ENCODE data around the gene CAGE1.
"Not testable (repeated sequence)": the region's sequence is repeated elsewhere in the genome, so short reads cannot be mapped to it uniquely, and the experiment has no call there.

The CAGE1 gene

DNA sequence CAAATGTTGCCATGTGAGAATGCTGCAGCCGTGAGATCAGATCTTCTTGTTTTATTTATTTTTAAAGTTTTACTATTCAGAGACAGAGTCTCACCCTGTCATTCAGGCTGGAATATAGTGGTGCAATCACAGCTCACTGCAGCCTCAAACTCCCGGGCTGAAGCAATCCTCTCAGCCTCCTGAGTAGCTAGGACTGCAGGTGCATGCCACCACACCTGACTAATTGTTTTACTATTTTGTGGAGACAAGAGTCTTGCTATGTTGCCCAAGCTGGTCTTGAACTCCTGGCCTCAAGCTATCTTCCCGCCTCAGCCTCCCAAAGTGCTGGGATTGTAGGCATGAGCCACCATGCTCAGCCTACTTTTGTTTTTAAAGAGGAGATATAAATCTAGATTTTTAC, 54.0 kb downstream of the CAGE1 start:
- no peak for DNase-seq

DNA sequence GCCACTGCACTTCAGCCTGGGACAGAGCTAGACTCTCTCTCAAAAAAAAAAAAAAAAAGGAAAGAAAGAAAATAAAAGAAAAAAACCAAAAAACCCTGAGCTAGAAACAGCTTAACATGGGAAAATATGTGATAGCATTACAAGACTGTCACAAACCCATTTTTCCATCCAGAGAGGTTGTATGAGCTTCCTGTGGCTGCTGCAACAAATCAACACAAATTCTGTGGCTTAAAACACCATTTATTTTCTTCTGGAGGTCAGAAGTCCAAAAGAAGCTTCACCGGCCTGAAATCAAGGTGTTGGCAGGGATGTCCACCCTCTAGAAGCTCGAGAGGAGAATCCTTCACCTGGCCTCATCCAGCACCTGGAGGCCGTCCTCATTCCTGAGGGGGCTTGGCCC, 54.9 kb downstream of the CAGE1 start:
- no peak for DNase-seq

DNA sequence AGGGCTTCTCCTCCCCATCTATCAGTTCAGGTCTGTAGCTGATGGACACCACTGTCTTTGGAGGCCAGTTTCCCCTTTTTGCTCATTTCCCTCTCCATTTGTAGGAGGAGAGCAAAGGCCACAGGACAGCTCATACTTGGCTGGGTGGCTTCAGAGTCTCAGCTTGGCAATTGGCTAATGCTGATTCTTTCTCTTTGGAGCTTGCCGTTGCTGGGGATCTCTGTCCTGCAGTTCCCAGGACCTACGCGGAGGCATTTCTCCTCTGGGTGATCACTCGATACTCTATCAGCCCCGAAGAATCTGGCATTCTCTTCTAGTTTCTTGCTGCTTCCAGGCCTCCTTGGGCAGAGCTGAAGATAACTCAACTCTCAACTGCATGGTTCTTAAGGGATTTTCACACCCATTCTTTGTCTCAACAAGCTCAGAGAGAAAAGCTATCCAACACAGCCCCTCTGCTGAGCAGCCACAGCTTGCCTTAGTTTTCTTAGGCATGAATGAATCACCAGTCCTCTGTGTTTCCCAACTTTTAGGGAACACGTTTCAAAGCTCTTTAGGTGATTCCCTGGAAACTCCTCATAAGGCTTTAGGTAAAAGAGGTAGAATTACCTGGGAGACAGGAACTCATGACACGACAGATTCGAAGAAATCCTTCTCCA, 57.3 kb downstream of the CAGE1 start:
- DNase-seq, result no peak

DNA sequence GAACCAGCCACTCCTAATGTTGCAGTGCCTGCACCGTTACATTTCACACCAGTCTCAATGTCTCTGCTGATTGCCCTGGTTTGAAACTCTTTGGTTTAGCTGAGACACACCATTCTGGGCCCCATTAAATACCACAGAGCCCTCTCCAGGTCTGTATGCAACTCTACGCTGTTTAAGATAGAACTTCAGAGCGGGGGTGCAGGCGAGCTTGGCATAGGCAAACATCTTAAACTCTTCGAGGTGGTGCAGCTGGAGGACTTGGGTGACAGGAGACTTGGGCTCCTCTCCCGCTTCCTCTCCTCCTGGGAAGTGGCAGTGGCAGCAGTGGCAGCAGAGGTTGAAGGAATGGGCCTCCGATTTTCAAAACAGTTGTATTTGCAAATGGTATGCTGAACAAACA, 58.1 kb downstream of the CAGE1 start:
- no peak for DNase-seq

DNA sequence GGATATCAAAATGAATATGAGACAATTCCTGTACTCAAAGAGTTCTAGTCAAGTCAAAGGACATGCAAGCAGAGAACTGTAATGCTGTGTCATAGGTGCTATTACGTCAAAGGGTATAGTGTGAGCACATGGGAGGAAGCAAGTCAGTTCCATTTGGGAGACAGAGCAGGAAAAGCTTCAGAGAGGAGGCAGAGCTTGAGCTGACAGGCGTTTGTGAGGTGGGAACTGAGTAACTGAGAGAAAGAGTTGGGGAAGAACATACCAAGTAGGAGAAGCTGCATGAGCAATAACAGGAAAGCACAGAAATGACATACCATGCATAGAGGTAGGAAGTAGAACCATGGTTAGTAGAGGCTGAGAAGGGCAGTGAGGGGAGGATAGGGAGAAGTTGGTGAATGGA, 61.3 kb downstream of the CAGE1 start:
- no peak for DNase-seq

DNA sequence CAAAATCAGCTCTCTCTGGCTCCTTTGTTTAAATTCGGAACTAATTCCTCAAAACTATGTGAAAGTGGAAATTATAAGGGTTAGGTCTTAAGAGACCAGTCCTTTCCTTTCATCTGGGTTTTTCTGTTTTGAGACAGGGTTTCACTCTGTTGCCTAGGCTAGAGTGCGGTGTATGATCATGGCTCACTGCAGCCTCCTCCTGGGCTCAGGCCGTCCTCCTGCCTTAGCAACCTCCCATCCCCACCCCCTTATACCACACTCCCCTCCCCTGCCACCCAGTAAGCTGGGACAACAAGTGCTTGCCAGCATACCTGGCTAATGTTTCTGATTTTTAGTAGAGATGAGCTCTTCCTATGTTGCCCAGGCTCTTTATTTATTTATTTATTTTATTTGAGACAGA, 63.8 kb downstream of the CAGE1 start:
- DNase-seq, result no peak

DNA sequence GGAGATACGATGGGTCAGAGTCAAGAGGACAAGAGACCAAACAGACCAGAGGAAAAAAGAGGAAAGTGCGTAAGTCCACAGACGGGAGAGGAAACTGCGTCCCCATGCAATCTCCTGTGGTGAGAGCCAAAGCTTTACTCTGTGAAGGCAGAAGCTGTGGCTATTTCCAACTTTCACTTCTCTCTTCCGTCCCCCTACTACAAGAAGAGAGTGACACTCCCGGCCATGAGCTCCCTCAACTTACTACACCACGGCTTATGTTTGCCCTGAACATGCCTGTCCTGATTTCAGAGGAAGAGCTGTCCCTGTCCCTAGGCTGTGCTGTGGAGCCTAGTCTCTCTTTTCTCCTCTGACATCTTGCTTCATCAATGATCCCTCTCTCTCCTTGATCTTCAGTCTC, 65.0 kb downstream of the CAGE1 start:
- no peak for DNase-seq

DNA sequence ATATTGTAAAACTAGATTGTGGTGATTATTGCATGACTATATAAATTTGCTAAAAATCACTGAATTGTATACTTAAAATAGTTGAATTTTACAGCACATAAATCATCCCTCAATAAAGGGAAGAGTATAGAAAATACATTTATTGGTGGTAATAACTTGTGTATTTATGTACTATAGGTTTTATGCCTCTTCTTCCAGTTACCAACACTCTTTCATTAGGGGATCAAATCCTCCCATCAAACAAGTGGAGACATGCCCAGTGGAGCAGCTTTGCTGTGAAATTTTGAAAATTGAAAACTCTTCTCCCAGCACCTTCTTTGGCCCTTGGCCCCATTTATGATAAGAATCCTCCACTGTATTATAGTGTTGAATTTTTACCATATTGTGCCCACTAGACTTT, 66.5 kb downstream of the CAGE1 start:
- no peak for DNase-seq

DNA sequence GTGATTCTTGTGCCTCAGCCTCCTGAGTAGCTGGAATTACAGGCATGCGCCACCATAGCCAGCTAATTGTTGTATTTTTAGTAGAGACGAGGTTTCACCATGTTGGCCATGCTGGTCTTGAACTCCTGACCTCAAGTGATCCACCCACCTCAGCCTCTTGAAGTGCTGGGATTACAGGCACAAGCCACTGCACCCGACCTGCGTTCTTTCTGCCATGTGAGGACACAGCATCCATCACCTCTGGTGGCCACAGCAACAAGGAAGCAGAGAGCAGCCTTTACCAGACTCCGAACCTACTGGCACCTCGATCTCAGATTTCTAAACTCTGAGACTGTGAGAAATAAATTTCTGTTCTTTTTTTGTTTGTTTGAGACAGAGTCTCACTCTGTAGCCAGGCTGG, 67.7 kb downstream of the CAGE1 start:
- not testable (repeated sequence) for DNase-seq

DNA sequence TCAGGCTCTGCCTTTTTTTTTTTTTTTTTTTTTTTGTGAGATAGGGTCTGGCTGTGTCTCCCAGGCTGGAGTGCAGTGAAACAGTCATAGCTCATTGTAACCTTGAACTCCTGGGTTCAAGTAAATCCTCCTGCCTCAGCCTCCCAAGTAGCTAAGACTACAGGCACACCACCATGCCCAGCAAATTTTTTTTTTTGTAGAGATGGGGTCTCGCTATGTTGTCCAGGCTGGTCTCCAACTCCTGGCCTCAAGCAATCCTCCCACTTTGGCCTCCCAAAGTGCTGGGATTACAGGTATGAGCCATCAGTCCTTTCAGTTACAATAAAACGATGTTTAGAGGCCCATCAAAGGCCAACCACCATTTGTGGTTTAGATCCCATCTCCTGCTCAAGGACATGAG, 70.1 kb downstream of the CAGE1 start:
- DNase-seq, result not testable (repeated sequence)

DNA sequence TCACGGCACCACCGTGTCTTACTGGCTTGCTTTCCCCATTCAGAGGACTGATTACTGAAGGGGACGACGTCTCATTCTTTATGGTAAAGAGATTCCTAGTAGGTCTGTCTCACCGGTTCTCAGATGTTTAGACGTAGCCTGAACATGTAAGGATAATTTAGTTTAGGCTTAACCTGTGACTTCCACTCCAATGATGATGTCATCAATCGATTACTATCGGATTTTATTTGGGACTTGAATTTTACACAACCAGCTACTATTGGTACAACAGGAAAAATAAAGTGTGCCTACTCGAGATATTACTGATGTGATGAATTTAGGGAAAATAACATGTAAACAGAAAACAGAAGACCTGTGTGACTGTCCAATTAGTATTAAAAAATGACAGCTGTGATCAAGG, 72.0 kb downstream of the CAGE1 start:
- no peak for DNase-seq

DNA sequence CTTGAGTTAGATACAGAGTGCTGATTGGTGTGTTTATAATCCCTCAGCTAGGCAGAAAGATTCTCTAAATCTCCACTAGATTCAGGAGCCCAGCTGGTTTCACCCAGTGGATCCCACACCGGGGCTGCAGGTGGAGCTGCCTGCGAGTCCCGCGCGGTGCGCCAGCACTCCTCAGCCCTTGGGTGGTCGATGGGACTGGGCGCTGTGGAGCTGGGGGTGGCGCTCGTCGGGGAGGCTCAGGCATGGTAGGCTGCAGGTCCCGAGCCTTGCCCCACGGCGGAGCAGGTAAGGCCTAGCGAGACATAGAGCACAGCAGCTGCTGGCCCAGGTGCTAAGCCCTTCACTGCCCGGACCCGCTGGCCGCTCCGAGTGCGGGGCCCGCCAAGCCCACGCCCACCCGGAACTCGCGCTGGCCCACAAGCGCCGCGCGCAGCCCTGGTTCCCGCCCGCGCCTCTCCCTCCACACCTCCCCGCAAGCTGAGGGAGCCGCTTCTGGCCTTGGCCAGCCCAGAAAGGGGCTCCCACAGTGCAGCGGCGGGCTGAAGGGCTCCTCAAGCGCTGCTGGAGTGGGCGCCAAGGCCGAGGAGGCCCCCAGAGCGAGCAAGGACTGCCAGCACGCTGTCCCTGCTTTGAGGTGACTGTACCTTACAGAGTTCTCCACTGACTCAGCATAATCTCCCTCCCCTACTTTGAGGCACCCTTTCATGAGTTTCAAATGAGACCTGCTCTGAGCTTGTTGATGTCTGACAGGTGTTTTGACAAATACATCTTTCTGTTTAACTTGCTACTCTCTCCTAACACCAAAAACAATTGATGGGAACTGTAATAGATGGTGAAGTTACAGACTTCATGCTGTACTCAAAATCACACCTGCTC, 72.6 kb downstream of the CAGE1 start:
- no peak for DNase-seq

DNA sequence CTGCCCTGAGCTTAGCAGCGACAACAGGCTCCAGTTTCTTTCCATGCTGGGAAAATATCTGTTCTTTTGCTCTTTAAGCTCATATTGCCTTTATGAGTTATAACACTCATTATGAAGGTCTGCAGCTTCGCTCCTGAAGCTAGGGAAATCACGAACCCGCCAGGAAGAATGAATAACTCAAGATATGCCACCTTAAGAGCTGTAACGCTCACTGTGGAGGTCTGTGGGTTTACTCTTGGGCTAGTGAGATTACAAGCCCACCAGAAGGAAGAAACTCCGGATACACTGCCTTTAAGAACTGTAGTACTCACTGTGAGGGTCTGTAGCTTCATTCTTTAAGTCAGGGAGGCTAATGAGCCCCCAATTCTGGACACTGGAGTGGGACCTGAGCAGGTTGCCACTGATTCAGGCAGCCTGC, 73.6 kb downstream of the CAGE1 start:
- no peak for DNase-seq

DNA sequence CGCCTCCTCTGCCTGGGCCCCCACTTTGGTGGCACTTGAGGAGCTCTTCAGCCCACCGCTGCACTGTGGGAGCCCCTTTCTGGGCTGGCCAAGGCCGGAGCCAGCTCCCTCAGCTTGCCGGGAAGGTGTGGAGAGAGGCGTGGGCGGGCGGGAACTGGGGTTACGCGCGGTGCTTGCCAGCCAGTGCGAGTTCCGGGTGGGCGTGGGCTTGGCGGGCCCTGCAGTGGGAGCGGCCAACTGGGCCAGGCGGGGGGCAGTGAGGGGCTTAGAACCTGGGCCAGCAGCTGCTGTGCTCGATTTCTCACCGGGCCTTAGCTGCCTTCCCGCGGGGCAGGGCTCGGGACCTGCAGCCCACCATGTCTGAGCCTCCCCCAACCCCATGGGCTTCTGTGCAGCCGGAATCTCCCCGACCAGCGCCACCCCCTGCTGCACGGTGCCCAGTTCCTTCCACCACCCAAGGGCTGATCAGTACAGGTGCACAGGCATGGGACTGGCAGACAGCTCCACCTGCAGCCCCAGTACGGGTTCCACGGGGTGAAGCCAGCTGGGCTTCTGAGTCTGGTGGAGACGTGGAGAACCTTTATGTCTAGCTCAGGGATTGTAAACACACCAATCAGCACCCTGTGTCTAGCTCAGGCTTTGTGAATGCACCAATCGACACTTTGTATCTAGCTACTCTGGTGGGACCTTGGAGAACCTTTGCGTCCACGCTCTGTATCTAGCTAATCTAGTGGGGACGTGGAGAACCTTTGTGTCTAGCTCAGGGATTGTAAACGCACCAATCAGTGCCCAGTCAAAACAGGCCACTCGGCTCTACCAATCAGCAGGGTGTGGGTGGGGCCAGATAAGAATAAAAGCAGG, 74.2 kb downstream of the CAGE1 start:
- not testable (repeated sequence) for DNase-seq

DNA sequence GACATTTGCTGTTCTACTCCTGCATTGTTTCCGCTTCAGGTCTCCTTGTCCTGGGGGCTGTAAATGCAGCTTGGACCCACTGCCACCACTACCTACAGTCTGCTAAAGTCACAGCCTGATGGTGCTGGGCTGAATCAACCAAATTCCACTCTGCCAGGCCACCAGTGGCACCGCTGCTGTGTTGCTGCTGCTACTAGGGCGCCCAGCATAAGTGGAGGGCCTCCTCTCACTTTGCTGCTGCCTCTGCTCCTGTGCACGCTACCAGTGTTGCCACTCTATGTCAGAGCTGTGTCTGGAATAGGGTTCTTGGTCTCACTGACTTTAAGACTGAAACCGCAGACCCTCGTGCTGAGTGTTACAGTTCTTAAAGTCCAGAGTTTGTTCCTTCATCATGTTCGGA, 75.1 kb downstream of the CAGE1 start:
- no peak for DNase-seq

DNA sequence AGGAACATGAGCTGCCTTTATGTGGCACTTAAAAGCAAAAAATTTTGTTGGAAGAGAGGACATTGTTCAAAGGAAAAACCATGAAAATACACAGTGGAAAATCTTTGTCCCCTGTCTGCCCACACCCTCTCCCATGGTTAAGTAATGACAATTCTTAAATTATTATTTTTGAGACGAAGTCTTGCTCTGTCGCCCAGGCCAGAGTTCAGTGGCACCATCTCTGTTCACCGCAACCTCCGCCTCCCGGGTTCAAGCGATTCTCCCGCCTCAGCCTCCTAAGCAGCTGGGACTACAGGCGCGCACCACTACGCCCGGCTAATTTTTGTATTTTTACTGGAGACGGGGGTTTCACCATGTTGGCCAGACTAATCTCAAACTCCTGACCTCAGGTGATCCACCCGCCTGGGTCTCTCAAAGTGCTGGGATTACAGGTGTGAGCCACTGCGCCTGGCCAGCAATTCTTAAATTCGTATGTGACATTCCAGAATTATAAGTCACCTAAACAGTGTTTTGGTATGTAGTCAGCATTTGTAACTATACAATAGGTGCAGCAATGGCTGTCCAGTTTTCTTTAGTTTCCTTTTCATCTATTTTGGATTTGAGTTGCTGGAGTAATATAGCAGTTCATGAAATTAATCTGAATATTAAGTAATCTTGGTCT, 75.9 kb downstream of the CAGE1 start:
- no peak for DNase-seq

DNA sequence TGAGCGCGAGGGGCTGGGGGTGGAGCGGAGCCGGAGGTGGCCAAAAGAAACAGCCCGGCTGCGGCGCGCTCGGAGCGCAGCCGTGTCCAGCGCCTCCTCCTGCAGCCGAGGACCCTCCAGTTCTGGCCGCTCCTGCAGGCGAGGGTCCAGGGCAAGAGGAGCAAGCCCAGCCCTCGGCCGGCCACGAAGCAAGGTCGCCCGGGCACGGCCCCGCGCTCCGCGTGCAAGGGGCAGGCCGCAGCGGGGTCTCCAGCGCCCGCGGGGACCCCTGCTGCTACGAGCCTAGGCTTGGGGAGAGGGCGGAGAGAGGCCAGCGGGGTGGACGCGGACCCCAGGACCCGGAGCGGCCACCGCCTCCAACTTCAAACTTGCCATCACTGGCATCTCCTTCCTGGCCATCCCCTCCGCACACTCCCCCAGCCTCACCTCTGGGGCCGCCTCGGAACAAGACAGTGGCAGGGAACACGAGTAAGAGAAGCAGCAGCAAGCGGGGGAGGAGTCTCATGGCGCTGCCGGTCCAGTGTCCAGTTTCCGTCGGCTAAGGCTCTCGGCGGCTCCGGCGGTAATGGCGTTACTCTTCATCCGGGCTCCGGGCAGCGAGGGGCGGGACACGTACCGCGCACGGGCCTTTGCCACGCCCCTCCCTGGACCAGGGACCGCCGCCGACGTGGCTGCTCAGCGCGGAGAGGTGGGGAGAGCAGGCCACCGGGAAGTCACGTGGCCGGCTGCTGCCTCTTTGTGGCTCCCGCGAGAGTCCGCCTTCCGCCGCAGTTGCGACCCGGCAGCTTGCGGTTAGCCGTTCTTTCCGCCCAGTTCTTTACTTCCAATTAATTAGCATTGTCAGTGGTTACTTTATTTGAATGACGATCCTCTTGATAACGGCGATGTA, 76.7 kb downstream of the CAGE1 start, which contains the start of gene SSR1:
TSS of gene SSR1 (minus strand) at position 584 of the 889 bp plus-strand sequence. CDS start at position 505, 79 bp downstream.
- DNase-seq, result peak; percentile 98

DNA sequence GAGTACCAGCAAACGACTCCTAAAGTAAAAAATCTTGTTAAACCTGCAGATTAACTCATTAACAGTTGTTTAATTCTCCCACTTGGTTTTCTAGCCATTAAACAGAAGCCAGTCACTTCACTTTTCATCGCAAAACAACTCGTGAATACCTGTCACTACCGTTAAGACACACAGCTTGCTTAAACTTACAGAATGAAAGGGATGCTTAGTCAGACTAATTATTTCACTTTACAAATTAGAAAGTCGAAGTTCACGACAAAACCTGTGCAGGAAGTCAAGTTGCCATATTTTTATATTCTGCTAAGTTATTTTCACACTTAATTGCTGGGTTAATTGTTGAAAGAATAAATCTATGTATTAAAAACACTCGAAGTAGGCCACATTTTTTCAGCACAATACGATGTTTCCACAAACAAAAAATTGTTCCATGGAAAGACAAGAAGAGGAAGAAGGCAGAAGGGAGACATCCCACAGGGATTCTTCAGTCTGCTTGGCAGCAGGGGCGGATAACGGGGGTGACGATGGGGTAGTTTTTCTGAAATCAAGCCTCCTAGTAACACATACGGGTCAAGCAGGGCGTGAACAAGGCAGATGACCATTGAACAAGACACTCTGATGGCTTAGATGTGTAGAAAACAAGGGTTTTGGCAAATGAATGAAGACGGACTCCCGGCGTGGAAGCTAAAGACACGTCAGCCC, 77.5 kb downstream of the CAGE1 start:
- no peak for DNase-seq

DNA sequence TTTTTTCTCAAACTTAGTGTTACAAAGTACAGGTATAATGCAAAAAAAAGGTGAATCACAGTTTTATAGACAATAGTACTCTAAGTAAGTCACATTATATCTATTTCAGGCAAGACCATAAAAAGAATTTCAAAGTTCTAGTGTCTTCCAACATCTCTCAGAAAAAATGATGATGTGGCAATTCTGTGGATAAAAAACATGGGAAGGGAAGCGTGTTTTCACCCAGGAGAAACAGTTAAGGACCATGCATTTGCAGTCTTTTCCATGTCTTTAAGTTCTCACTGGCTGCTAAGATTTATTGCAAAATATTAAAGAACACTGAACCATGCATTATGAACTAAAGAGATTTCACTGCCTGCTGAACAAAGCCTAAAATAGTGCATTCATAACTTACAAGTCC, 78.4 kb downstream of the CAGE1 start:
- no peak for DNase-seq

DNA sequence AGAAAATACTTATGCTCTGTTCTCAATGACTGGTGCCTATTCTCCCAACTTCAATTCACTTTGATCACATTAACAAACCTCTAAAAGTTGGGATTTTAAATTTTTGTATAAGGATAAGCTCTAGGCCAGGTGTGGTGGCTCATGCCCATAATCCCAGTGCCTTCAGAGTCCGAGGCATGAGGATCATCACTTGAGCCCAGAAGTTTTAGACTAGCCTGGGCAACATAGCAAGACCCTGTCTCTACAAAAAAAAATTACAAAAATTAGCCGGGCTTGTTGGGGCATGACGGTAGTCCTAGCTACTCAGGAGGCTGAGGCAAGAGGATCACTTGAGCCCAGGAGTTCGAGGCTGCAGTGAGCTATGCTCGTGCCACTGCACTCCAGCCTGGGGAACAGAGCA, 80.5 kb downstream of the CAGE1 start:
- no peak for DNase-seq

DNA sequence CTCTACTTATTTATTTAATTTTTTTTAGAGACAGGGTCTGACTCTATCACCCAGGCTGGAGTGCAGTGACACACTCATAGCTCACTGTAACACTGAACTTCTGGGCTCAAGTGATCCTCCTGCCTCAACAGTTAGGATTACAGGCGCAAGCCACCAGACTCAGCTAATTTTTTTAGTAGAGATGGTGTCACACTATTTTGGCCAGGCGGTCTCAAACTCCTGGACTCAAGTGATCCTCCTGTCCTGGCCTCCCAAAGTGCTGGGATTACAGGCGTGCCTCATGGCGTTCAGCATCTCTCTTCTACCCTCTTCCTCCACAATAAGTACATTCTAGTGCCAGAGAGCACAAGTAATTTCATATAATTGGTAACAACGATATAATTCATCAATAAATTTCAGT, 82.0 kb downstream of the CAGE1 start:
- DNase-seq, result no peak
